ENCODE data around the gene ARRB1.
"Not testable (repeated sequence)": the region's sequence is repeated elsewhere in the genome, so short reads cannot be mapped to it uniquely, and the experiment has no call there.

The ARRB1 gene

GRCh38 chr11:75369560-75370255 lies 18.2 kb upstream of the ARRB1 start:
- no peak for DNase-seq

GRCh38 chr11:75366826-75367225 lies 15.4 kb upstream of the ARRB1 start:
- DNase-seq: not testable (repeated sequence)

- DNase-seq: no peak
Measured at GRCh38 chr11:75365711-75366181, 14.3 kb upstream of the ARRB1 start.

- DNase-seq: not testable (repeated sequence)
Measured at GRCh38 chr11:75362285-75362684, 10.8 kb upstream of the ARRB1 start.

- no peak for DNase-seq
Measured at GRCh38 chr11:75356613-75357012, 5.2 kb upstream of the ARRB1 start.

GRCh38 chr11:75355051-75355450 lies 3.6 kb upstream of the ARRB1 start:
- DNase-seq: no peak

- peak; percentile 57 for DNase-seq
Measured at GRCh38 chr11:75352588-75353206, 1.2 kb upstream of the ARRB1 start.

GRCh38 chr11:75351791-75352587 lies 528 bp upstream of the ARRB1 start:
- DNase-seq: no peak

GRCh38 chr11:75350743-75351540 lies 519 bp downstream of the ARRB1 start:
- no peak for DNase-seq

- no peak for DNase-seq
Measured at GRCh38 chr11:75350122-75350742, 1.2 kb downstream of the ARRB1 start.

GRCh38 chr11:75349521-75350116 lies 1.8 kb downstream of the ARRB1 start:
- no peak for DNase-seq

GRCh38 chr11:75347781-75348566 lies 3.5 kb downstream of the ARRB1 start:
- DNase-seq: no peak

GRCh38 chr11:75346912-75347647 lies 4.4 kb downstream of the ARRB1 start:
- no peak for DNase-seq

GRCh38 chr11:75346296-75346695 lies 5.2 kb downstream of the ARRB1 start:
- DNase-seq: no peak

- no peak for DNase-seq
Measured at GRCh38 chr11:75345455-75346160, 5.9 kb downstream of the ARRB1 start.

- no peak for DNase-seq
Measured at GRCh38 chr11:75344761-75345454, 6.6 kb downstream of the ARRB1 start.

GRCh38 chr11:75344186-75344585 lies 7.3 kb downstream of the ARRB1 start:
- no peak for DNase-seq

- no peak for DNase-seq
Measured at GRCh38 chr11:75342966-75343870, 8.2 kb downstream of the ARRB1 start.

Data from NCI-H2081 treated with DMSO at 0.1 percent for 48 hours (cell line).